Measurements from ENCODE around the gene DCX. TPM values are rescaled to one million over a fixed set of nuclear protein-coding genes. Genes with fewer than 3 reads are reported as not detected.

The DCX gene
- total and polyA plus RNA-seq, 2 of the 4 experiments (the other 2 are of a cell fraction) = not detected

GRCh38 chrX:111318901-111319300 is 93.1 kb downstream of the DCX start:
- no peaks in the 10 kb centered on the region for H4K20me1 ChIP-seq (ENCODE audit: insufficient read depth, low read length)
- no peak overlapping the region for H2BK120ac ChIP-seq (ENCODE audit: low read depth, low read length)
- H3K9ac ChIP-seq (ENCODE audit: low read depth, low read length) = no peak overlapping the region
- no peak overlapping the region for H3K23ac ChIP-seq (ENCODE audit: low read depth, low read length)
- no peak overlapping the region for H2BK15ac ChIP-seq (ENCODE audit: low read depth, low read length)
- no peak overlapping the region for H3K18ac ChIP-seq (ENCODE audit: low read depth, low read length)
- no peak overlapping the region for H4K5ac ChIP-seq (ENCODE audit: low read depth, low read length)
- H3K9me3 ChIP-seq (ENCODE audit: control insufficient read depth, insufficient read depth, low read length) = no peaks in the 10 kb centered on the region
- H3K14ac ChIP-seq (replicated peaks; ENCODE audit: low read depth, low read length) = no peak overlapping the region
- no peak overlapping the region for H3K56ac ChIP-seq (ENCODE audit: extremely low read depth, insufficient read depth, low read length)
- no peak overlapping the region for H3K4me3 ChIP-seq (ENCODE audit: insufficient read depth, low read depth, low read length)
- H2BK5ac ChIP-seq (ENCODE audit: low read depth, low read length, poor library complexity, severe bottlenecking) = no peak overlapping the region
- ATAC-seq (ENCODE audit: low read depth) (no peak), DNase-seq (no peak)
- H3K27ac ChIP-seq (ENCODE audit: insufficient read depth, low read length) = no peak overlapping the region
- CTCF ChIA-PET = no interaction called here
- dilution Hi-C loops (cut with HindIII; ENCODE audit: low sequenced_read_pairs, unreplicated experiment) = no loop called here
- BruUV-seq (replicated peaks) = no TSS peak
- in situ Hi-C loops (cut with MboI; ENCODE audit: low sequenced_read_pairs) = no loop called here
- intact Hi-C loops (cut with micrococcal nuclease) = no loop called here
- no peak overlapping the region for H3K4ac ChIP-seq (ENCODE audit: low read depth, low read length)
- no peaks in the 10 kb centered on the region for H3K9me1 ChIP-seq (ENCODE audit: insufficient read depth, low read length)
- H2BK20ac ChIP-seq (ENCODE audit: low read depth, low read length) = no peak overlapping the region
- TF ChIP-seq, protein P1, sequence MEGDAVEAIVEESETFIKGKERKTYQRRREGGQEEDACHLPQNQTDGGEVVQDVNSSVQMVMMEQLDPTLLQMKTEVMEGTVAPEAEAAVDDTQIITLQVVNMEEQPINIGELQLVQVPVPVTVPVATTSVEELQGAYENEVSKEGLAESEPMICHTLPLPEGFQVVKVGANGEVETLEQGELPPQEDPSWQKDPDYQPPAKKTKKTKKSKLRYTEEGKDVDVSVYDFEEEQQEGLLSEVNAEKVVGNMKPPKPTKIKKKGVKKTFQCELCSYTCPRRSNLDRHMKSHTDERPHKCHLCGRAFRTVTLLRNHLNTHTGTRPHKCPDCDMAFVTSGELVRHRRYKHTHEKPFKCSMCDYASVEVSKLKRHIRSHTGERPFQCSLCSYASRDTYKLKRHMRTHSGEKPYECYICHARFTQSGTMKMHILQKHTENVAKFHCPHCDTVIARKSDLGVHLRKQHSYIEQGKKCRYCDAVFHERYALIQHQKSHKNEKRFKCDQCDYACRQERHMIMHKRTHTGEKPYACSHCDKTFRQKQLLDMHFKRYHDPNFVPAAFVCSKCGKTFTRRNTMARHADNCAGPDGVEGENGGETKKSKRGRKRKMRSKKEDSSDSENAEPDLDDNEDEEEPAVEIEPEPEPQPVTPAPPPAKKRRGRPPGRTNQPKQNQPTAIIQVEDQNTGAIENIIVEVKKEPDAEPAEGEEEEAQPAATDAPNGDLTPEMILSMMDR (conservative IDR thresholded peaks at IDR 0.05; ENCODE audit: low read depth, low read length) = no peak
- TF ChIP-seq MXI1 (IDR thresholded peaks at IDR 0.05; ENCODE audit: borderline replicate concordance, low read depth, low read length) = no peak
- no peak for TF ChIP-seq MAFK (IDR thresholded peaks at IDR 0.05; ENCODE audit: low read depth, low read length)
- TF ChIP-seq SMC3 (IDR thresholded peaks at IDR 0.05; ENCODE audit: low read depth, low read length) = no peak
- TF ChIP-seq MAZ (IDR thresholded peaks at IDR 0.05; ENCODE audit: borderline replicate concordance, low read depth, low read length) = no peak
- no peak for TF ChIP-seq RCOR1 (IDR thresholded peaks at IDR 0.05; ENCODE audit: insufficient replicate concordance, low read length)
- no peak for TF ChIP-seq RAD21 (IDR thresholded peaks at IDR 0.05; ENCODE audit: low read length)
- TF ChIP-seq ELK1 (IDR thresholded peaks at IDR 0.05; ENCODE audit: borderline replicate concordance, low read depth, low read length) = no peak
- TF ChIP-seq POLR2A (IDR thresholded peaks at IDR 0.05; ENCODE audit: low read depth, low read length) = no peak
- POLR2A ChIA-PET (ENCODE audit: unreplicated experiment) = no interaction called here
- H3K4me2 ChIP-seq (ENCODE audit: low read depth, low read length) = no peak overlapping the region
- no peaks in the 10 kb centered on the region for H3K36me3 ChIP-seq (ENCODE audit: control insufficient read depth, insufficient read depth, low read length)
- no peak overlapping the region for H2AFZ ChIP-seq (replicated peaks; ENCODE audit: low read length, poor library complexity)
- H2AK5ac ChIP-seq (ENCODE audit: low read depth, low read length) = no peak overlapping the region
- no peaks in the 10 kb centered on the region for H3K79me1 ChIP-seq (ENCODE audit: low read depth in 1 of 2, low read length in 2 of 2)
- no peak overlapping the region for H4K8ac ChIP-seq (ENCODE audit: low read depth in 2 of 2, low read length in 2 of 2)
- H3K27me3 ChIP-seq (ENCODE audit: control insufficient read depth, insufficient read depth, low read length) = peaks cover 4% of the 10 kb centered on the region
- no peak overlapping the region for H2AK9ac ChIP-seq (replicated peaks; ENCODE audit: low read depth, low read length, poor library complexity)
- H4K91ac ChIP-seq (ENCODE audit: insufficient read depth, low read depth, low read length) = no peak overlapping the region
- H3K4me1 ChIP-seq (ENCODE audit: control insufficient read depth, insufficient read depth, low read length) = no peaks in the 10 kb centered on the region

Measured in IMR-90 (cell line).